Activated effector memory CD4-positive, alpha-beta T cell treated with Interleukin-2 at 50 U/mL for 16 hours (primary cell): Measurements from ENCODE around the gene PARVB.

ENCODE experiments used
- DNase-seq: peaks from one replicate; pipeline ENCODE4 v3.0.0-alpha.2; 2020

The PARVB gene

GRCh38 chr22:44024288-44024921 lies at the start of gene PARVB:
Gene PARVB, plus strand, starts transcription at chr22:44024302. Its CDS starts 38 bp downstream, at chr22:44024340.
- no peak for DNase-seq

GRCh38 chr22:43975041-43975440 lies 49.1 kb upstream of the PARVB start:
- no peak for DNase-seq

- DNase-seq = no peak
Observed at GRCh38 chr22:43976861-43977795, 47.0 kb upstream of the PARVB start.

GRCh38 chr22:43978558-43978957 lies 45.5 kb upstream of the PARVB start:
- DNase-seq = no peak

- no peak for DNase-seq
Observed at GRCh38 chr22:43980579-43980978, 43.5 kb upstream of the PARVB start.

GRCh38 chr22:43980996-43981395 lies 43.1 kb upstream of the PARVB start:
- DNase-seq = no peak

GRCh38 chr22:43983808-43984207 lies 40.3 kb upstream of the PARVB start:
- DNase-seq = no peak

GRCh38 chr22:43985532-43985931 lies 38.6 kb upstream of the PARVB start:
- no peak for DNase-seq

GRCh38 chr22:43988116-43988820 lies 35.8 kb upstream of the PARVB start:
- no peak for DNase-seq

GRCh38 chr22:43988960-43989359 lies 35.1 kb upstream of the PARVB start:
- DNase-seq = no peak

- no peak for DNase-seq
Observed at GRCh38 chr22:43990044-43990443, 34.1 kb upstream of the PARVB start.

GRCh38 chr22:43991316-43992020 lies 32.6 kb upstream of the PARVB start:
- no peak for DNase-seq

- DNase-seq = no peak
Observed at GRCh38 chr22:43992331-43992821, 31.7 kb upstream of the PARVB start.

- peak; percentile 30 for DNase-seq
Observed at GRCh38 chr22:43993072-43993760, 30.9 kb upstream of the PARVB start.

GRCh38 chr22:43994006-43994405 lies 30.1 kb upstream of the PARVB start:
- DNase-seq = no peak

- DNase-seq = no peak
Observed at GRCh38 chr22:43994416-43994815, 29.7 kb upstream of the PARVB start.

- DNase-seq = no peak
Observed at GRCh38 chr22:43995057-43995685, 28.9 kb upstream of the PARVB start.

GRCh38 chr22:43995798-43996169 lies 28.3 kb upstream of the PARVB start:
- no peak for DNase-seq

GRCh38 chr22:43996170-43996980 lies 27.7 kb upstream of the PARVB start:
- peak; percentile 54 for DNase-seq

GRCh38 chr22:43996981-43997265 lies 27.2 kb upstream of the PARVB start:
- no peak for DNase-seq

- no peak for DNase-seq
Observed at GRCh38 chr22:43998679-43999264, 25.3 kb upstream of the PARVB start.
